Peyer's patch (tissue), 4 donors: Measurements from ENCODE around the gene CLEC5A. TPM values are rescaled to one million over a fixed set of nuclear protein-coding genes. Genes with fewer than 3 reads are reported as not detected.

Experiments
- DNase-seq, 3 donors: peaks; one replicate each; pipeline ENCODE4 v3.0.0-alpha.2; 2017 to 2019
- H3K27ac ChIP-seq, 4 donors: fragments of 200-600 bp; sonication (generic); one replicate each; pipeline ENCODE4 v1.5.1; 2016 to 2019
- H3K27me3 ChIP-seq, 2 donors: fragments of 200-600 bp; sonication (generic); one replicate each; pipeline ENCODE4 v1.5.1; 2019
- H3K36me3 ChIP-seq, 3 donors: fragments of 200-600 bp; sonication (generic); one replicate each; pipeline ENCODE4 v1.5.1; 2016 to 2019
- H3K4me1 ChIP-seq, 4 donors: fragments of 200-600 bp; sonication (generic); one replicate each; pipeline ENCODE4 v1.5.1; 2016 to 2019
- H3K4me3 ChIP-seq, 4 donors: fragments of 200-600 bp; sonication (generic); 1 replicate in 3 of 4; 2 replicates in 1 of 4; pipeline ENCODE4 v1.5.1; 2016 to 2019; ENCODE audit warnings: mild to moderate bottlenecking in 1 of 4
- H3K9me3 ChIP-seq, 4 donors: fragments of 200-600 bp; sonication (generic); one replicate each; pipeline ENCODE4 v1.5.1; 2016 to 2019; ENCODE audit warnings: mild to moderate bottlenecking in 1 of 4
- POLR2A ChIP-seq, 2 donors: fragments of 450-650 bp; IDR thresholded peaks; one replicate each; pipeline ENCODE4 v1.5.1; 2017; ENCODE audit warnings: antibody characterized with exemption in 2 of 2, mild to moderate bottlenecking in 2 of 2, moderate library complexity in 2 of 2
- total RNA-seq, 4 donors: library from RNA; depleted of rRNA; stranded (reverse); fragments of >200 nt; gene quantifications; one replicate each; pipeline ENCODE4 v1.1.0, GENCODE V29; 2016
- TF ChIP-seq, protein P1 (sequence below), 6 experiments: fragments of 450-650 bp in 4 of 6; fragments of 200-600 bp in 2 of 6; sonication (generic) in 1 of 6; IDR thresholded peaks; one replicate each; pipeline ENCODE4 v1.5.1; 2017 to 2019; ENCODE audit warnings: antibody characterized with exemption in 6 of 6, mild to moderate bottlenecking in 3 of 6, moderate library complexity in 1 of 6

CLEC5A gene
- total RNA-seq, 4 donors from 2014 or later = not detected

- no peak overlapping the region for H3K27ac ChIP-seq
- H3K9me3 ChIP-seq = no peaks in the 10 kb centered on the region
- H3K4me3 ChIP-seq = no peak overlapping the region
- no peak for TF ChIP-seq POLR2A (IDR thresholded peaks at IDR 0.05)
- TF ChIP-seq, protein P1, sequence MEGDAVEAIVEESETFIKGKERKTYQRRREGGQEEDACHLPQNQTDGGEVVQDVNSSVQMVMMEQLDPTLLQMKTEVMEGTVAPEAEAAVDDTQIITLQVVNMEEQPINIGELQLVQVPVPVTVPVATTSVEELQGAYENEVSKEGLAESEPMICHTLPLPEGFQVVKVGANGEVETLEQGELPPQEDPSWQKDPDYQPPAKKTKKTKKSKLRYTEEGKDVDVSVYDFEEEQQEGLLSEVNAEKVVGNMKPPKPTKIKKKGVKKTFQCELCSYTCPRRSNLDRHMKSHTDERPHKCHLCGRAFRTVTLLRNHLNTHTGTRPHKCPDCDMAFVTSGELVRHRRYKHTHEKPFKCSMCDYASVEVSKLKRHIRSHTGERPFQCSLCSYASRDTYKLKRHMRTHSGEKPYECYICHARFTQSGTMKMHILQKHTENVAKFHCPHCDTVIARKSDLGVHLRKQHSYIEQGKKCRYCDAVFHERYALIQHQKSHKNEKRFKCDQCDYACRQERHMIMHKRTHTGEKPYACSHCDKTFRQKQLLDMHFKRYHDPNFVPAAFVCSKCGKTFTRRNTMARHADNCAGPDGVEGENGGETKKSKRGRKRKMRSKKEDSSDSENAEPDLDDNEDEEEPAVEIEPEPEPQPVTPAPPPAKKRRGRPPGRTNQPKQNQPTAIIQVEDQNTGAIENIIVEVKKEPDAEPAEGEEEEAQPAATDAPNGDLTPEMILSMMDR (IDR thresholded peaks at IDR 0.05) = no peak
- no peaks in the 10 kb centered on the region for H3K27me3 ChIP-seq
- H3K4me1 ChIP-seq = no peaks in the 10 kb centered on the region
- DNase-seq = no peak
- H3K36me3 ChIP-seq = no peaks in the 10 kb centered on the region
These were observed 2.2 kb upstream of the CLEC5A start for GRCh38 chr7:141949021-141949420.

DNA sequence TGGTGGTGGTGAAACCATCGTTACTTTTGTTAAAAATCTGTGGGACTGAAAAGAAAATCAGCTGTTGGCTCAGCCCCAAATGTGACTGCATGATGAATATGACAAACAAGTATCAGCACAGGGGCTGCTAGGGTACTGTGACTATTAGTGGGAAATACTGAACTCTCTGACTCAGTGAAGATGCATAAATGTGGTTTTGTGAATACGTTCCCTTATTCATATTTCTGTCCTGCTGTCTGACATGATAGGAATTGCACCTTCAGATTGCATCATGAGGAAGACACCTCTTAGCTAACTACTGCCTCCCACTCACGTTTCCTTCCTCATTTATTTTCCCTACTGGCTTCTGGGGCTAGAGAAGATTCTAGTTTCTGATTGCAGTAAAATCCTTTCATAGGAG is 1.4 kb downstream of the CLEC5A start:
- no peaks in the 10 kb centered on the region for H3K4me1 ChIP-seq
- H3K9me3 ChIP-seq = peaks cover 0 to 5% (median 0%) of the 10 kb centered on the region in 4 donors
- H3K36me3 ChIP-seq = no peaks in the 10 kb centered on the region
- no peaks in the 10 kb centered on the region for H3K27me3 ChIP-seq
- no peak for DNase-seq
- H3K4me3 ChIP-seq = no peak overlapping the region
- TF ChIP-seq POLR2A (IDR thresholded peaks at IDR 0.05) = no peak
- TF ChIP-seq, protein P1 (IDR thresholded peaks at IDR 0.05) = no peak
- H3K27ac ChIP-seq = no peak overlapping the region

DNA sequence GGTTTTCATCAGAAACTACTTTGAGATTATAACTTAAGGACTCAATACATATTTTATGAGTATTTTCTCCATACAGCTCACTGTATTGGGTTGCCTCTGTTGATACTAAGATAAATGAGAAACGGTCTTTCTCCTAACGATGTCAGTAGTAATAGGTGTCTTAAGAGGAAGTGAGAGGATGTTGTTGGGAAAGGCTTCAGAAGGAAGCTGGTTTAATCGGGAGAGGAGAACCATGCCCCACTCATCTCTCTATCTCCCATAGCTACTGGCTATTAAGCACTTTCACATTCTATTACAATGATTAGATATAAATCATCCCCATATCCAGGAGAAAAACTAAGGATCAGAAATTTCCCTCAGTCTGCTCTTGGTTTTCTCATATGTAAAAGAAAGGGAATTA is 2.0 kb downstream of the CLEC5A start:
- DNase-seq = no peak
- no peaks in the 10 kb centered on the region for H3K27me3 ChIP-seq
- no peak for TF ChIP-seq POLR2A (IDR thresholded peaks at IDR 0.05)
- TF ChIP-seq, protein P1 (IDR thresholded peaks at IDR 0.05) = no peak
- no peak overlapping the region for H3K27ac ChIP-seq
- no peak overlapping the region for H3K4me3 ChIP-seq
- H3K9me3 ChIP-seq = peaks cover 0 to 5% (median 0%) of the 10 kb centered on the region in 4 donors
- no peaks in the 10 kb centered on the region for H3K36me3 ChIP-seq
- no peaks in the 10 kb centered on the region for H3K4me1 ChIP-seq

DNA sequence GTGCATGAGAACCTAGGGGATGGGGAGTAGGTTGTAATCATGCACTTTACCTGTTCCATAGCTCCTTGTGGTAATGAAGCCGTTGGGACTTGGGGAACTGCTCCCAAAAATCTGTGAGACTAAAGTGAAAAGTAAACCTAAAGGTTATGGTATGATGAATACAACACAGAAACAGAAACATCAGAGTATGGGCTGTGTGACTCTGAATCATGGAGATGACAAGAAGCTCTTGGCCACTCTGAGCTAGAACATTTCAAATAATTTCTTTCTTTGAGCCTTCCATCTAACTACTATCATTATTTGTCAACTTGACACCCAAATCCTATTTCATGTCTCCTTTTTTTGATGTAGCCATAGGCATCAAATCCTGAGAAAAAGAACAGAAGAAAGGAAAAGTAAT is 2.9 kb downstream of the CLEC5A start:
- Histone ChIP-seq H3K27ac (no peak overlapping the region), H3K4me1 (no peaks in the 10 kb centered on the region), H3K9me3 (peaks cover 0 to 5% (median 0%) of the 10 kb centered on the region in 4 donors), H3K4me3 (no peak overlapping the region), H3K27me3 (no peaks in the 10 kb centered on the region), H3K36me3 (no peaks in the 10 kb centered on the region)
- TF ChIP-seq, protein P1 (IDR thresholded peaks at IDR 0.05) = no peak
- TF ChIP-seq POLR2A (IDR thresholded peaks at IDR 0.05) = no peak
- DNase-seq = no peak

DNA sequence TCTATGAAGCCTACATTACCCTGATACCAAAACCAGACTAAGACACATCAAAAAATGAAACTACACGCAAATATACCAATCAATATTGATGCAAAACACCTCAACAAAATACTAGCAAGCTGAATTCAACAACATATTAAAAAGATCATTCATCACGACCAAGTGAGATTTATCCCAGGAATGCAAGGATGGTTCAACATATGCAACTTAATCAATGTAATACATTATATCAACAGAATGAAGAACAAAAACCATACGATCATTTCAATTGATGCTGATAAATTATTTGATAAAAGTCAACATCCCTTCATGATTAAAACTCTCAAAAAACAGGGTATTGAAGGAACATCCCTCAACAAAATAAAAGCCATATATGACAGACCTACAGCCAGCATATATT is 5.7 kb downstream of the CLEC5A start:
- no peak for DNase-seq
- H3K36me3 ChIP-seq = no peaks in the 10 kb centered on the region
- peaks cover 0 to 5% (median 0%) of the 10 kb centered on the region in 4 donors for H3K9me3 ChIP-seq
- no peaks in the 10 kb centered on the region for H3K4me1 ChIP-seq
- no peak overlapping the region for H3K27ac ChIP-seq
- no peaks in the 10 kb centered on the region for H3K27me3 ChIP-seq
- TF ChIP-seq, protein P1 (IDR thresholded peaks at IDR 0.05) = no peak
- TF ChIP-seq POLR2A (IDR thresholded peaks at IDR 0.05) = no peak
- no peak overlapping the region for H3K4me3 ChIP-seq

- H3K4me1 ChIP-seq = no peaks in the 10 kb centered on the region
- H3K9me3 ChIP-seq = no peaks in the 10 kb centered on the region
- no peak overlapping the region for H3K27ac ChIP-seq
- TF ChIP-seq, protein P1 (IDR thresholded peaks at IDR 0.05) = no peak
- no peaks in the 10 kb centered on the region for H3K27me3 ChIP-seq
- no peaks in the 10 kb centered on the region for H3K36me3 ChIP-seq
- no peak for DNase-seq
- H3K4me3 ChIP-seq = no peak overlapping the region
These were observed 16.6 kb downstream of the CLEC5A start for GRCh38 chr7:141930211-141930610.
